C4-2B (cell line): ENCODE measurements around the gene PMPCA.

Experiments
- CTCF ChIP-seq: fragments of 450-650 bp; conservative IDR thresholded peaks from 2 replicates; pipeline ENCODE4 v1.5.1; 2017; ENCODE audit warnings: mild to moderate bottlenecking
- ZFX ChIP-seq: fragments of 450-650 bp; IDR thresholded peaks from 2 replicates; pipeline ENCODE4 v1.6.1; 2017

- TF ChIP-seq CTCF (no peak; the same call in 1 of the 2 replicates), ZFX (peak; percentile 55; the same call in 1 of the 2 replicates)
Measured at GRCh38 chr9:136399176-136400037, 11.1 kb upstream of the PMPCA start.
